ENCODE results near the gene ITGA4. TPM values are rescaled to one million over a fixed set of nuclear protein-coding genes. Genes with fewer than 3 reads are reported as not detected.

ITGA4 gene
- total RNA-seq, 4 donors from 2014 or later, result 2.0 to 7.8 (median 6.0) TPM

DNA sequence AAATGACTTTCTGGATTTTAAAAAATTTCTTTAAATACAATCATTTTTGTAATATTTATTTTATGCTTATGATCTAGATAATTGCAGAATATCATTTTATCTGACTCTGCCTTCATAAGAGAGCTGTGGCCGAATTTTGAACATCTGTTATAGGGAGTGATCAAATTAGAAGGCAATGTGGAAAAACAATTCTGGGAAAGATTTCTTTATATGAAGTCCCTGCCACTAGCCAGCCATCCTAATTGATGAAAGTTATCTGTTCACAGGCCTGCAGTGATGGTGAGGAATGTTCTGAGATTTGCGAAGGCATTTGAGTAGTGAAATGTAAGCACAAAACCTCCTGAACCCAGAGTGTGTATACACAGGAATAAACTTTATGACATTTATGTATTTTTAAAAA is 79.5 kb downstream of the ITGA4 start:
- no peak overlapping the region for H3K27ac ChIP-seq
- intact Hi-C loops (cut with DNase I), result no loop called here
- WGBS, 2 donors, result 95 to 97% methylated on average over 2 of the region's 2 CpGs

DNA sequence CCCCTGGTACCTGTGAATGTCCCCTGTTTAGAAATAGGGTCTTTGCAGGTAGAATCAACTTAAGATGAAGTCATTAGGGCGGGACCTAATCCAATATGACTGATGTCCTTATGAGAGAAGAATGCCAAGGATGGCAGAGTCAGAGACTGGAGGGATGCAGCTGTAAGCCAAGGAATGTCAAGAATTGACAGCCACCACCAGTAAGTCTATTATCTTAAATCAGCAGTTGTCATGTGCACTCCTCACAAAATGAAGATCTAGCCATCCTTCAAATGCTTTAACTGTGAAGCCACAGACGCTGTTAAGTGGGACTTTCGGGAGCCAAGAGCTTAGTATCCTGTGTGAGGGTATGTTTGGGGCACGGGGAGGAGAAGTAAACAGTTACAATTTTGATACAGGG is 83.2 kb downstream of the ITGA4 start:
- H3K36me3 ChIP-seq, result no peaks in the 10 kb centered on the region
- H3K27me3 ChIP-seq, result no peaks in the 10 kb centered on the region
- 83 to 96% methylated on average over 4 of the region's 4 CpGs for WGBS, 2 donors
- no peak overlapping the region for H3K4me3 ChIP-seq (replicated peaks in 1 of 3)
- H3K9me3 ChIP-seq, result no peaks in the 10 kb centered on the region
- TF ChIP-seq POLR2A (IDR thresholded peaks at IDR 0.05), result no peak
- TF ChIP-seq, protein P1, sequence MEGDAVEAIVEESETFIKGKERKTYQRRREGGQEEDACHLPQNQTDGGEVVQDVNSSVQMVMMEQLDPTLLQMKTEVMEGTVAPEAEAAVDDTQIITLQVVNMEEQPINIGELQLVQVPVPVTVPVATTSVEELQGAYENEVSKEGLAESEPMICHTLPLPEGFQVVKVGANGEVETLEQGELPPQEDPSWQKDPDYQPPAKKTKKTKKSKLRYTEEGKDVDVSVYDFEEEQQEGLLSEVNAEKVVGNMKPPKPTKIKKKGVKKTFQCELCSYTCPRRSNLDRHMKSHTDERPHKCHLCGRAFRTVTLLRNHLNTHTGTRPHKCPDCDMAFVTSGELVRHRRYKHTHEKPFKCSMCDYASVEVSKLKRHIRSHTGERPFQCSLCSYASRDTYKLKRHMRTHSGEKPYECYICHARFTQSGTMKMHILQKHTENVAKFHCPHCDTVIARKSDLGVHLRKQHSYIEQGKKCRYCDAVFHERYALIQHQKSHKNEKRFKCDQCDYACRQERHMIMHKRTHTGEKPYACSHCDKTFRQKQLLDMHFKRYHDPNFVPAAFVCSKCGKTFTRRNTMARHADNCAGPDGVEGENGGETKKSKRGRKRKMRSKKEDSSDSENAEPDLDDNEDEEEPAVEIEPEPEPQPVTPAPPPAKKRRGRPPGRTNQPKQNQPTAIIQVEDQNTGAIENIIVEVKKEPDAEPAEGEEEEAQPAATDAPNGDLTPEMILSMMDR (IDR thresholded peaks at IDR 0.05), result no peak
- DNase-seq, result no peak
- intact Hi-C loops (cut with DNase I), result no loop called here
- H3K27ac ChIP-seq, result no peak overlapping the region
- no peaks in the 10 kb centered on the region for H3K4me1 ChIP-seq

More for the DNA sequence above, 79.5 kb downstream of the ITGA4 start:
- H3K36me3 ChIP-seq, result no peaks in the 10 kb centered on the region
- H3K4me1 ChIP-seq, result no peaks in the 10 kb centered on the region
- no peaks in the 10 kb centered on the region for H3K27me3 ChIP-seq
- DNase-seq, result no peak
- no peak overlapping the region for H3K4me3 ChIP-seq (replicated peaks in 1 of 3)
- TF ChIP-seq POLR2A (IDR thresholded peaks at IDR 0.05), result no peak
- TF ChIP-seq, protein P1 (IDR thresholded peaks at IDR 0.05), result no peak
- no peaks in the 10 kb centered on the region for H3K9me3 ChIP-seq

GRCh38 chr2:181542170-181542569 is 85.0 kb downstream of the ITGA4 start:
- H3K27ac ChIP-seq, result no peak overlapping the region
- no peaks in the 10 kb centered on the region for H3K36me3 ChIP-seq
- 94 to 99% methylated on average over 2 of the region's 2 CpGs for WGBS, 2 donors
- intact Hi-C loops (cut with DNase I), result no loop called here
- H3K9me3 ChIP-seq, result no peaks in the 10 kb centered on the region
- no peaks in the 10 kb centered on the region for H3K4me1 ChIP-seq
- no peak overlapping the region for H3K4me3 ChIP-seq (replicated peaks in 1 of 3)
- H3K27me3 ChIP-seq, result no peaks in the 10 kb centered on the region
- no peak for DNase-seq
- TF ChIP-seq, protein P1 (IDR thresholded peaks at IDR 0.05), result no peak
- no peak for TF ChIP-seq POLR2A (IDR thresholded peaks at IDR 0.05)

GRCh38 chr2:181546086-181546485 is 88.9 kb downstream of the ITGA4 start:
- Histone ChIP-seq H3K4me3 (replicated peaks in 1 of 3) (no peak overlapping the region), H3K27me3 (no peaks in the 10 kb centered on the region), H3K27ac (no peak overlapping the region), H3K9me3 (no peaks in the 10 kb centered on the region), H3K36me3 (no peaks in the 10 kb centered on the region), H3K4me1 (no peaks in the 10 kb centered on the region)
- TF ChIP-seq, protein P1 (IDR thresholded peaks at IDR 0.05), result no peak
- no peak for TF ChIP-seq POLR2A (IDR thresholded peaks at IDR 0.05)
- DNase-seq, result no peak
- intact Hi-C loops (cut with DNase I), result no loop called here
- 12 to 27% methylated on average over 3 of the region's 3 CpGs for WGBS, 2 donors

GRCh38 chr2:181552808-181553207 is 95.6 kb downstream of the ITGA4 start:
- WGBS, 2 donors, result 52 to 75% methylated on average over 1 of the region's 1 CpG
- no peak for DNase-seq
- no peaks in the 10 kb centered on the region for H3K9me3 ChIP-seq
- H3K27ac ChIP-seq, result no peak overlapping the region
- no peaks in the 10 kb centered on the region for H3K36me3 ChIP-seq
- no peak overlapping the region for H3K4me3 ChIP-seq (replicated peaks in 1 of 3)
- no peaks in the 10 kb centered on the region for H3K4me1 ChIP-seq
- TF ChIP-seq, protein P1 (IDR thresholded peaks at IDR 0.05), result no peak
- no peak for TF ChIP-seq POLR2A (IDR thresholded peaks at IDR 0.05)
- intact Hi-C loops (cut with DNase I), result no loop called here
- H3K27me3 ChIP-seq, result no peaks in the 10 kb centered on the region
